Hindlimb muscle (tissue), 1 donor: Measurements from ENCODE around the gene MACROD1. TPM values are rescaled to one million over a fixed set of nuclear protein-coding genes. Genes with fewer than 3 reads are reported as not detected.

ENCODE experiments used
- DNase-seq: peaks from one replicate; pipeline ENCODE4 v3.0.0-alpha.2; 2013
- polyA plus RNA-seq: library from polyadenylated mRNA; unstranded; fragments of 120-200 nt; gene quantifications from one replicate; pipeline ENCODE4 v1.2.1, GENCODE V29; 2013; ENCODE audit not compliant: insufficient read length

Gene MACROD1
- polyA plus RNA-seq, 1 donor, result 77.9 TPM

DNA sequence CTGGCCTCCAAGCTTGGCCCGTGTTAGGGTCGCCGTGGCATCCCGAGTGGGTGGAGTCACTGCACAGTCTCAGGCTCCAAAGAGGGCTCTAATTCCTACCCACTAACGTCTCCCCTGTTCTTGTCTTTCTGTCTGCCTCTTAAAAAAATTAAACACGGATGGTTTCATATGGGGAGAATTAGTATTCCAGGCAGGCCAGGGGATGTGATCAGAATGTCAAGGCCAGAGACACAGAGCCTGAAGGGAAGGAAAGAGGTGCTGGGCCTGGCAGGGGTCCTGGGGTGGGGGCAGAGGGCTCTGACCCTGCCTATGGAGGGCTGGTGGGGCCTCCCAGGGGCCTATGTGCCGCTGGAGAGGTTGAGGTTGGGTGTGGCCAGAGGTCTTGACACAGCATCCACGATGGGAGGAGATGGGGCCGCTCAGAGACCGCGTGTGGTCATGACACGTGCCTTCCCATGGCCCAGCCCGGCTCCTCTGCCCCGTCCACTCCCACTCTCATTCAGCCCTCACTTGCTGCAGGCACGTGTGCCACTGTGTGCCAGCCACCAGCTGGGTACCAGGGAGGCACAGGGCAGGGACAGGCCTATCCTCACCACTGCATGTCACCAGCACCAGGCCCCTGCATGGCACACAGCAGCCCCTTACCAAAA lies 73.7 kb downstream of the MACROD1 start:
- no peak for DNase-seq

- DNase-seq, result no peak
Measured at GRCh38 chr11:64090806-64091516, 75.0 kb downstream of the MACROD1 start.

GRCh38 chr11:64089915-64090805 lies 75.8 kb downstream of the MACROD1 start:
- DNase-seq, result no peak

DNA sequence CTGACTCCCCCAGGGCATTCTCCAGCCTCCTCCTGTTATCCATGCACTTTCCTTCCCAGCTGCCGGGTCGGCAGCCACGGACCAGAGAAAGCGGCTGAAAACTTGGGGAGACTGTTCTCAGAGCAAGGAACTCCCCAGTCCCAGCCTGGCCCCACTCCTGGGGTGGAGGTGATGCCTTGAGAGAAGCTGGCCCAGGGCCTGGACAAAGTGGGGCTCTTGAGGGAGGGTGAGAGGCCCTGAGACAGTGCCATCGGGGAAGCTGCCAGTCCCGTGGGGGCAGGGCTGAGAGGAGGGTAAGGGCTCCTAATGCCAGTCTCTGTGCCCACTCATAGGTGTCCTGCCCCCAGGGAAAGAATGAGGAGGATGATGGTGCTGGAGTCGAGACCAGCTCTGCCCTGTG lies 76.4 kb downstream of the MACROD1 start:
- DNase-seq, result no peak

DNA sequence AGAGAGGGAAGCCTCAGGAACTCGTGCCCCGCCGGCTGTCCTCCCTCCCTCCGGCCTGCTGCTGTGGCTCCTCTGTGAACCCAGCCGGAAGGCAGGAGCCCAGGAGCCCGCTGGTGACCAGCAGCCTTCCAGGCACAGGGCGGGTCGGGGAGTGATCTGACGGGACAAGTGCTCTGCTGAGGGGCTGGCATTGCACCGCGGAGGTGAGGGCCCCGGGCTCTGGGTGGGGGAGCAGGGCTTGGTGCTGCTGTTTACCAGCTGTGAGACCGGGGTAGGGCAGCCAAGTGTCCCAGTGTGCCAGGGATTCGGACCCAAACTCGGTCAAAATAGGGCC lies 76.9 kb downstream of the MACROD1 start:
- no peak for DNase-seq

DNA sequence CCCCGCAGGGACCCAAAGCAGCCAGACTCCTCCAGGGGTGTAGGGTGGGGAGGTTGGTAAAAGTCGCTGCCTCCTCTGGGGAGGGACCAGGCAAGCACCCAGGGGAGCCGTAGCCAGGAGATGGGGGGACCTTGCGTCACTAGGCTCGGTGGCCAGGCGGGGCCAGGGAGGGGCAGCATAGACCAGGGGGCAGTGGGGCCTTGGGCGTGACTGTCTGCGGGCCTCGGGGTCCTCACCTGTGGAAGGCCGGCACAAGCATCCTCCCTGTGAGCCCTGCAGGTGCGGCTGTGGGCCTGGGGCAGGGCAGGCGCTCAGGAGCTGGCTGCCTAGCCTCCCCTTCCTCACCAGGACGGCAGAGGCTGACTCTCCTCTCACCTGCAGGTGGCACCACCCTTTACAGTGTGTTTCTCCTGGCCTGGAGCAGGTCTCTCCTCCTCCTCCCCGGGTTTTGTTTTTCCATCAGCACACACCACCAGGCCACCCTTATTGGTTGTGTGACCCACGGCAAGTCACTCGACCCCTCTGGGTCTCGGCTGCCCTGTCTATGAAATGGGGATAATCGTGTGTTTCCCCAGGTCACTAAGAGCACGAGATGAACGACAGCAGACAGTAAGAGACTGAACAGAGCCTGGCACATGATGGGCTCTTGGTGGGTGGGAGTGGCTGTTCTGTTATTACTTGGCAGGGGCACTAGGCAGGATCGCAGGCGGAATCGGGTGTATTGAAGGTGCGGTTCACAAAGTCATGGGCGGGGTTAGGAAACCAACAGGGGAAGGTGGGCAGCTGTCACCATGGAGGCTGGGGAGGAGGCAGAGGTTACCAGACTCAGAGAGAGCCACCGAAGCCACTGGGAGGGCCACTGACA lies 77.5 kb downstream of the MACROD1 start:
- DNase-seq, result no peak

GRCh38 chr11:64086258-64087123 lies 79.4 kb downstream of the MACROD1 start:
- DNase-seq, result peak; percentile 81

- DNase-seq, result no peak
Measured at GRCh38 chr11:64085906-64086257, 80.0 kb downstream of the MACROD1 start.

GRCh38 chr11:64084951-64085710 lies 80.8 kb downstream of the MACROD1 start:
- DNase-seq, result no peak

- DNase-seq, result no peak
Measured at GRCh38 chr11:64084146-64084950, 81.6 kb downstream of the MACROD1 start.

- no peak for DNase-seq
Measured at GRCh38 chr11:64083398-64084080, 82.4 kb downstream of the MACROD1 start.

DNA sequence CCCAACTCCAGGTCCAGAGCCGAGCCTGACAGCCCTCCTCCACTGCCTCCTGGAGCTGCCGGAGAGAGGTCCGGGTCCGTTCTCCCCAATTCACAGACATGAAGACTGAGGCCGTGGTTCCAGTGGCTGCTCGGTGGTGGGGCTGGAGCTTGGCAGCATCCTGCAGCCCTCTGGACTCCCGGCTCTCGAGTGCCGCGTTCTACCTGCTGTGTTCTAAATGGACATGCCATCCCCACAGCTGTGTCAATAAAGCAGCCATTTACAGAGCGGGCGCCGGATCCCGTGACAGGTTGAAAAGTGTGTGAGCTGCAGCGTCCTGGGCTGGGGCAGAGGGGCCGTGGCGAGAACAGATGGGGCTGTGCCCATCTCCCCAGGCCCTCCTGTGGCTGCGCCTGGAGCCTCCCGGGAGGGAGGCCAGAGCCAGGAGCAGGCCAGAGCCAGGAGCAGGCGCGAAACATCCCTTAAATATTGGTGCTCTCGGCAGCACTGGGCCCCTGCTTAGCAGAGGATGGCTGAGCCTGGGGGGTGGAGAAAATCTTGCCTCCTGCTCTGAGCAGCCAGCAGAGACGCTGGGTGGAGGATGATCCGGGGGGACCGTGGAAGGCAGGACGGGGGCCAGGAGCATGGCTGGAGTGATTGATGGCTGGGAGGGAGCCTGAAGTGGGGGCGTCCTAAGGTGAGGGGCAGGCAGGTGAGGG lies 84.0 kb downstream of the MACROD1 start:
- no peak for DNase-seq

- DNase-seq, result no peak
Measured at GRCh38 chr11:64080390-64080789, 85.5 kb downstream of the MACROD1 start.

DNA sequence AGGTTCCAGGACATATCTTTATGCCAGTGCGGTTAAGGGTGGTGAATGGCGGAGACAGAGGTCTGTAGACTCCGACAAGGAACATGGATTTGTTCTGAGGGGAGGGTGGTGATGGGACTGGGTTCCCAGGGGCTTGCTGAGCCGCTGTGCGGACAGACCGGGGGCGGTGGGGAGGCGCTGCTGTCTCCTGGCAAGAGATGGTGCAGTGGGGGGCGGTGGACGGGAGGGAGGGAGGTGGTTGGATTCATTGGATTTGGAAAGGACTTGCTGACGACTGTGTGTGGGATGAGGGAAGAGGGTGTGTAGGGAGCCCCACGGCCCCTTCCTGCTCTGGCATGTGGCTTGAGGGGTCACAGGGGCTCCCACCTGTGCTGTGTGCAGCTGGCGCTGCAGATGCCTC lies 87.0 kb downstream of the MACROD1 start:
- DNase-seq, result no peak

DNA sequence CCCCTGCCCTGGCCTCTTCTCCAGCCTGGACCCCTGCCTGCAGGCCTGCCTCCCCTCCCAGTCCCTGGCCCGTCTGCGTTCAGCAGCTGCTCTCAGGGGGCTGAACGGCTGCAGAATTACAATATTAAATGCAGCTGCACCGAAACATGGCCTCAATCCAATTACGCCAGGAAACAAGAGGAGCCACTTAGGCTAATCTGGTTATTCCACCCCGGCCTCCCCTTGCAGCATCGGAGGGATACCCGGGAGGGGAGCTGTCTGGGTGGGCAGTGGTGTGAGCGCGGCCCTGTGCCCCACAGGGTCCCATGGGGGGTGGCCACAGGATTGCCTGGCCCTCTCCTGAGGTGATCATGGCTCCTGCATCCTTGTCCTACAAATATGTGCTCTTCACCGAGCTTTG lies 87.6 kb downstream of the MACROD1 start:
- peak; percentile 68 for DNase-seq

DNA sequence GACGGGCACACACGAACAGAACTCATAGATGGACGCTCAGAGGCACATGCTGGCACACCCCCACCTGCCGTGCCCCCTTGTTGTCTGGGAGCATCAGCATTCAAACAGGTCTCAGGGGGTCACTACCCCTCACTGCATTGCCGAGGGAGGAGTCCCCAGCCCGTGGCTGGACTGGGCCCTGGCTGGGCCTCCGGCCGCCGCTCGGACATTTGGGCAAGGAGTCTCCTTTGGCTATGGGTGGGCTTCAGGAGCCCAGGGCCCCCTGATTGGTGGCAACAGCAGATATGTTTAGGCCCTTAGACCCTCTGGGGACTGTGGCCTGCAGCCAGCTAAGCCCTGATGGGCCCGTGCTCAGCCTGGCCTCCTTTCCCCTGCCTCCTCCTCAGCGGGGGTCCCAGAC lies 88.3 kb downstream of the MACROD1 start:
- DNase-seq, result no peak

GRCh38 chr11:64076758-64077157 lies 89.2 kb downstream of the MACROD1 start:
- no peak for DNase-seq

DNA sequence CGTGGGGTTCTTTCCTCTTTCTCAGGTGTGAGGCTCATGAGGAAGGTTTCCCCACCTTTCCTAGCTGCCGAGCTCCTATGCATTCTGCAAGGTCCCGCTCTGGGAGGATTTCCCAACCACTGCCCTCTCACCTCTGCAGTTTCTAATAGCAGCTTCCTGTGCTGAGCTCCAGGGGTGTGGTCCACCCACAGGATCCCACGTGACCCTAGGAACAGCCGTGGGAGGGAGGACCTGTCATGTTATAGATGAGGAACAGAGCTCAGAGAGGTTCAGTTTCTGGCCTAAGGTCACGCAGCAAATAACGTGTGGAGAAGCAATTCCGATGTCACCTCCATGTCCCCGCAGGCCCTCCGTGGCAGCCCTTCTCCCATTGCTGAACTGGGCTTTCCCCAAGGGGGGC lies 91.7 kb downstream of the MACROD1 start:
- DNase-seq, result no peak

DNA sequence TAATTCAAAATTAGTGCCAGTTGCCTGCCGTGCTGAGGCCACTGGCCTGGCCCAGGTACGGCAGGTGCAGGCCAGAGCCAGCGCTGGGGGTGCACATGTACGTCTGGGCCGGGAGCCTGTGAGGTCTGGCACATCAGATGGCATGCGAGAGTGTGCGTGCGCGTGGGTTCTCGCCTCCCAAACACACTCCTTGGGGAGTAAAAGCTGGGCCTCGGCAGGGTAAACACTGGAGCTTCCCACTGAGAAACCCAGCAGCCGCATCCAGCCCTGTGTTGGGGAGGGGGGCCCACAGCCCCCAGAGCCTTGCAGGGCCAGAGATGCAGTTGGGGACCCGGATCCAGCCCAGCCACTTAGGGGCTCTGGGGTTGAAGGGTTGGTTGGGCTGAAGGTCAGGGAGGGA lies 92.4 kb downstream of the MACROD1 start:
- DNase-seq, result no peak
